Loucy (cell line): ENCODE results near the gene PSMB8.

Source experiments
- CTCF ChIP-seq: fragments of 200-600 bp; sonication (generic); conservative IDR thresholded peaks from 2 replicates; pipeline ENCODE4 v1.5.1; 2014; ENCODE audit warnings: mild to moderate bottlenecking, antibody characterized with exemption, low read length
- EZH2phosphoT487 ChIP-seq: fragments of 200-600 bp; IDR thresholded peaks from 2 replicates; pipeline ENCODE4 v1.6.1; 2018; ENCODE audit warnings: antibody characterized with exemption, mild to moderate bottlenecking, moderate library complexity, borderline replicate concordance

GRCh38 chr6:32860674-32861073 is 16.8 kb upstream of the PSMB8 start:
- no peak for TF ChIP-seq CTCF
- no peak for TF ChIP-seq EZH2phosphoT487
